C4-2B (cell line): Measurements from ENCODE around the gene ZNF648.
"Not testable (repeated sequence)": the region's sequence is repeated elsewhere in the genome, so short reads cannot be mapped to it uniquely, and the experiment has no call there.

Experiments used
- H3K27ac ChIP-seq: fragments of 450-650 bp; 2 replicates; pipeline ENCODE4 v1.5.1; 2017
- ZFX ChIP-seq: fragments of 450-650 bp; IDR thresholded peaks from 2 replicates; pipeline ENCODE4 v1.6.1; 2017
- TF ChIP-seq, protein P1 (sequence below): fragments of 450-650 bp; conservative IDR thresholded peaks from 2 replicates; pipeline ENCODE4 v1.5.1; 2017; ENCODE audit warnings: mild to moderate bottlenecking

ZNF648 gene

DNA sequence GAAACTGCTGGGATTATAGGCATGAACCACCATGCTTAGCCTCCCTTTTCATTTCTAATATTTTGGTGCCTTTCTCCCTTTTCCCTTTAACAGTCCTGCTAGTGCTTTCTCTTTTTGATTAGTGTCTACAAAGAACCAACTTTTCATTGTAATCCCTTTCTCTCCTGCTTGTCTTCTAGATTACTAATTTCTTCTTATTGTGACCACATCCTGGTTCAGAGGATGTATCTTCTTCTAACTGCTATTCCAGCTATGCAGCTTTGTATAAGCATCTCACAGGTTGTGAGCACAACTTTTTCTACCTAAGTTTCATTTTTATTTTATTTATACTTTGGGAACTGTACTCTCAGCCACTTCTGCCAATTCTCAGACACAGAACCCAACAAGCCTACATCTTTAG is 14.7 kb downstream of the ZNF648 start:
- H3K27ac ChIP-seq: no peak overlapping the region
- no peak for TF ChIP-seq ZFX
- TF ChIP-seq, protein P1, sequence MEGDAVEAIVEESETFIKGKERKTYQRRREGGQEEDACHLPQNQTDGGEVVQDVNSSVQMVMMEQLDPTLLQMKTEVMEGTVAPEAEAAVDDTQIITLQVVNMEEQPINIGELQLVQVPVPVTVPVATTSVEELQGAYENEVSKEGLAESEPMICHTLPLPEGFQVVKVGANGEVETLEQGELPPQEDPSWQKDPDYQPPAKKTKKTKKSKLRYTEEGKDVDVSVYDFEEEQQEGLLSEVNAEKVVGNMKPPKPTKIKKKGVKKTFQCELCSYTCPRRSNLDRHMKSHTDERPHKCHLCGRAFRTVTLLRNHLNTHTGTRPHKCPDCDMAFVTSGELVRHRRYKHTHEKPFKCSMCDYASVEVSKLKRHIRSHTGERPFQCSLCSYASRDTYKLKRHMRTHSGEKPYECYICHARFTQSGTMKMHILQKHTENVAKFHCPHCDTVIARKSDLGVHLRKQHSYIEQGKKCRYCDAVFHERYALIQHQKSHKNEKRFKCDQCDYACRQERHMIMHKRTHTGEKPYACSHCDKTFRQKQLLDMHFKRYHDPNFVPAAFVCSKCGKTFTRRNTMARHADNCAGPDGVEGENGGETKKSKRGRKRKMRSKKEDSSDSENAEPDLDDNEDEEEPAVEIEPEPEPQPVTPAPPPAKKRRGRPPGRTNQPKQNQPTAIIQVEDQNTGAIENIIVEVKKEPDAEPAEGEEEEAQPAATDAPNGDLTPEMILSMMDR: no peak

DNA sequence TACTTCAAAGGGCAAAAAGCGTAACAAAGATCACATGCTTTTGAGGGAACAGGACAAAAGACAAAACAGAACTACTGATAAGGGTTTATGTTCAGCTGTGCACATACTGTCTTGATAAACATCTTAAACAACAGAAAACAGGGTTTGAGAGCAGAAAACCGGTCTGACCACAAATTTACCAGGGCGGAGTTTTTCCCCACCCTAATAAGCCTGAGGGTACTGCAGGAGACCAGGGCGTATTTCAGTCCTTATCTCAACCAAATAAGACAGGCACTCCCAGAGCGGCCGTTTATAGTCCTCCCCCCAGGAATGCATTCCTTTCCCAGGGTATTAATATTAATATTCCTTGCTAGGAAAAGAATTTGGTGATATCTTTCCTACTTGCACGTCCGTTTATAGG is 16.0 kb downstream of the ZNF648 start:
- H3K27ac ChIP-seq: not testable (repeated sequence)

DNA sequence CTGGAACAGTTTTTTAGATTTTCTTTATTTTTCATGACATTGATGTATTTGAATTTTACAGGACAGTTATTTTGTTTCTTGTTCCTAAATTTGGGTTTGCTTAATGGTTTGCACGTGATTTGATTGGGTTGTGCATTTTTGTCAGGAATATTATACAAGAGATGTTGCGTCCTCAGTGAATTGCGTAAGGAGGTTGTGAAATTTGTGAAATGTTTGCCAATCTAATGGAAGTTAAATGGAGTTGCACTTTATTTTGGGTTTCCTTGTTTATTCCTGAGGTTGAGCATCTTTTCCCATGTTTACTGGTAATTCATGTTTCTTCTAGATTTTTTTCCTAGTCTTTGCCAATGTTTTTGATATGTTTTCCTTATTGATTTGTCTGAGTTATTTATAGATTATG is 19.9 kb downstream of the ZNF648 start:
- TF ChIP-seq ZFX: no peak
- TF ChIP-seq, protein P1: no peak
- no peak overlapping the region for H3K27ac ChIP-seq

DNA sequence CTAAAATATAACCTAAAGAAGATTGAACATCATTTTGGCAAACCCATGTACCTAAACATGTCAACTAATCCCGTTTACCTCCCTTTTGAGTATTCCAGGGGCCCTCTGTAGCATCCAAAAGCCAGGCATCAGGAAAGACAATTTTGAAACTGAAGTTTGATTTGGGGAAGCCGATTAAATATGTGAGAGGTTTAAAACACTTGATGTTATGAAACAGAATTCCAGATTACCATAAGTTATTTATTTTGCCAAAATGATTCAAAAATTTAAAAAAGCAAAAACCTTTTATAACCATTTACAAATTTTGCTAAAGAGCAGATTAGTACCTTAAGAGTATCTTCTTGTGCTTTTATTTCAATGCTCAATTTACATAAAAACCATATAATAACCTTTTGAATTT is 23.3 kb downstream of the ZNF648 start:
- TF ChIP-seq ZFX: no peak
- TF ChIP-seq, protein P1: no peak
- no peak overlapping the region for H3K27ac ChIP-seq

DNA sequence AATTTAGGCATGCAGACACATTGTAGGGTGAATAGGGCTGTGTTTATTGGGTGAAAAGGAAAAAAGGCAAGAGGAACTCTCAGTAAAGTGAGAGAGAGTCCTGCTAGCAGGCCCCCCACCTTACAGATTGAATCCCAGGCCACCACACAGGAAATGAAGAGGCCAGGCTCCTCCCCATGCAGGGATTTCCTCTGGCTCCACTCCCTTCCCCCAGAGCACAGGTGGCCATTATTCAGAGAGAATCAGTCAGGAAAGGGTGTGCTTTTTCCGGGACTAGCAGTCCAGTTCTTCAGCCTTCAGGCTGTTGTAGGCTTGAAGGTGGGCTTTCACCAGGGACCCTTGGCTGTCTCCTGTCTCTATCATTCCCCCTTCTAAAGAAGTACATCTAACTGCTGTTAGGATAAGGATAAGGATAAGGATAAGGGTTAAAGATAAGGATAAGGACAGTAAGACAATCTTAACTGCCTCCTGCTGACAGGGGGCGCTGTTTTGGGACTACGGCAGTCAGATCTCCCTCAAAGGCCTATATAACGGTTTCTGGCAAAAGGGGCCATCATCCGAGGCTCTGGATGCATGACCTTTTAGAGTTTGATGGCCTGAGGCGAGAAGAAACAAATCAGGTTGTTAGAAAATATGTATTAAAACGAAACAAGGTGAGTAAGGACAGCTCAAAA is 26.3 kb downstream of the ZNF648 start:
- no peak overlapping the region for H3K27ac ChIP-seq
- TF ChIP-seq, protein P1: peak; percentile 67
- no peak for TF ChIP-seq ZFX

DNA sequence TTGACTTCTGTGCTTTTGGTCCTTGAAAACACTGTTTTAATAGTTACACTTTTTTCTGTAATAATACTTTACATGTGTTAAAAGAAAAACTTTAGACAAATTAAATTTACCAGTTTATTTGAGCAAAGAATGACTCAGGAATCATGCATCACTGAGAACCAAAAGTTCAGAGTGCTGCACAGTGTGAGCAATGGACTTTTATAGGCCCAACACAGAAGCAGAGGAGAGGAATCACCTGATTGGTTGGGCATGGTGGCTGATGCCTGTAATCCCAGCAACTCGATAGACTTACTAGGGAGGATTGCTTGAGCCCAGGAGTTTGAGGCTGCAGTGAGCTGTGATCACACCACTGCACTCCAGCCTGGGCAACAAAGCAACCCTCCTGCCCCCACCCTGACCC is 29.3 kb downstream of the ZNF648 start:
- TF ChIP-seq ZFX: no peak
- TF ChIP-seq, protein P1: no peak
- H3K27ac ChIP-seq: no peak overlapping the region

DNA sequence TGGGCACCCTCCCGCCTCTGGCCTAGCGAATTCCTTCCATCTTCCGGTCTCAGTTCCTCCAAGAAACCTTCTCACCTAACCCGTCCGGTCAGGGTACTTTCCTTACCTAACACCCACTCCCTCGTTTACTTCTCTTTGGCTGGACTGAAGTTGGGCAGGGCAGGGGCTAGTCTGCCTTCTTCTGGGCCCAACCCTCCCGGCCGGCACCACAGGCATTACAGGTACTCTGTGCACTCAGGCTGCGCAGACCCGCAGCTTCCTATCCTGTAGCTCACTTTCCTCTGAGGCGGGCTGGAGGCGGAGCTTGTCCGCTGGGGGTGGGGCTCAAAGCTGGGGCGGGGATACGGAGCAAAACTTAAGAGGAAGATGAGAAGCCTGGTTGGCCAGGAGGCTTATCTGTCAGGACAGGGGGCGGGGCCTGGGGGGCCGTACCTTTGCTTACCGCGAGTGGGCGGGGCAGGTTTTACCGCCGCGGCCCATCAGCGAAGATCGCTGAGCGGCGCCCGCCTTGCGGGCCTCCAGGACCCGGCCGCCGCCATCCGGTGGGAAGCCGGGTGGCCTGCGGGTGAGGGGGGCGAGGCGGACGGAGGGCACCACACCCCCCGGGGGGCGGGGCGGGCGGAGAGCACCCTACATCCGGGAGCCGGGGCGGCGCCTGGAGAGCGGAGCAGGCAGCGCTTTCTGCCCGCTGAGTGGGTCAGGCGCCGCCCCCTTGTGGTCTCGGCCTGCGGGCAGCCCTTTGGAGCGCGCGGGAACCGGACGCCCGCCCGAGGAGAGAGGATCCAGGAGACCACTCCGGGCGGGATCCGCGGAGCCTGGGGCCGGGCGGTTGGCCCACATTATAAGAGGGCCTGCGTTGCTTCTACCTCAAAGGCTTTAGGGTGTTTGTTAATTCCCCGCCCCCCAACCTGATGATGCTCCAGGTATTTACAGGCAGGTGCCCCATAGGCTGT is 31.9 kb downstream of the ZNF648 start:
- peak overlapping the region; percentile 69 for H3K27ac ChIP-seq
- TF ChIP-seq ZFX: peak; percentile 55; the same call in 1 of the 2 replicates
- TF ChIP-seq, protein P1: peak; percentile 57
